Loucy (cell line): Measurements from ENCODE around the gene RSPO4.

ENCODE experiments used
- H2AFZ ChIP-seq: fragments of 200-600 bp; sonication (generic); 2 replicates; pipeline ENCODE4 v1.6.0; 2016; ENCODE audit warnings: antibody characterized with exemption, mild to moderate bottlenecking, low read length, moderate library complexity
- H3F3A ChIP-seq: fragments of 200-600 bp; 2 replicates; pipeline ENCODE4 v1.6.0; 2016; ENCODE audit warnings: antibody characterized with exemption, low read depth, mild to moderate bottlenecking
- H3K27me3 ChIP-seq: fragments of 200-600 bp; sonication (generic); 2 replicates; pipeline ENCODE4 v1.6.1; 2014; ENCODE audit warnings: low read length, mild to moderate bottlenecking; ENCODE audit not compliant: insufficient read depth, poor library complexity, severe bottlenecking
- H3K36me3 ChIP-seq: fragments of 200-600 bp; sonication (generic); 2 replicates; pipeline ENCODE4 v1.6.1; 2016; ENCODE audit warnings: low read length; ENCODE audit not compliant: insufficient read depth
- H3K4me1 ChIP-seq: fragments of 200-600 bp; sonication (generic); 2 replicates; pipeline ENCODE4 v1.5.1; 2014; ENCODE audit warnings: low read length, mild to moderate bottlenecking; ENCODE audit not compliant: insufficient read depth, poor library complexity, severe bottlenecking
- H3K4me2 ChIP-seq: fragments of 200-600 bp; sonication (generic); 2 replicates; pipeline ENCODE4 v1.6.0; 2014; ENCODE audit warnings: antibody characterized with exemption, low read length, low read depth, mild to moderate bottlenecking; ENCODE audit not compliant: poor library complexity, severe bottlenecking
- H3K4me3 ChIP-seq: fragments of 200-600 bp; sonication (generic); 2 replicates; pipeline ENCODE4 v1.5.1; 2014; ENCODE audit warnings: low read length, mild to moderate bottlenecking, mixed read lengths; ENCODE audit not compliant: poor library complexity, severe bottlenecking
- H3K79me2 ChIP-seq: fragments of 200-600 bp; sonication (generic); 2 replicates; pipeline ENCODE4 v1.6.1; 2014; ENCODE audit warnings: low read length; ENCODE audit not compliant: insufficient read depth
- H3K9ac ChIP-seq: fragments of 200-600 bp; sonication (generic); 2 replicates; pipeline ENCODE4 v1.6.0; 2014; ENCODE audit warnings: mild to moderate bottlenecking, low read depth, low read length, moderate library complexity; ENCODE audit not compliant: poor library complexity, severe bottlenecking
- H3K9me2 ChIP-seq: fragments of 200-600 bp; sonication (generic); replicated peaks from 2 replicates; pipeline ENCODE4 v1.6.1; 2016; ENCODE audit warnings: low read depth, low read length, mixed read lengths
- H3K9me3 ChIP-seq: fragments of 200-600 bp; sonication (generic); 2 replicates; pipeline ENCODE4 v1.6.1; 2014; ENCODE audit warnings: mild to moderate bottlenecking, antibody characterized with exemption, low read length, low read depth; ENCODE audit not compliant: insufficient read depth
- H4K20me1 ChIP-seq: fragments of 200-600 bp; sonication (generic); 2 replicates; pipeline ENCODE4 v1.6.0; 2014; ENCODE audit warnings: antibody characterized with exemption, low read length, mild to moderate bottlenecking; ENCODE audit not compliant: insufficient read depth, poor library complexity, severe bottlenecking
- CTCF ChIP-seq: fragments of 200-600 bp; sonication (generic); conservative IDR thresholded peaks from 2 replicates; pipeline ENCODE4 v1.5.1; 2014; ENCODE audit warnings: mild to moderate bottlenecking, antibody characterized with exemption, low read length
- EZH2phosphoT487 ChIP-seq: fragments of 200-600 bp; IDR thresholded peaks from 2 replicates; pipeline ENCODE4 v1.6.1; 2018; ENCODE audit warnings: antibody characterized with exemption, mild to moderate bottlenecking, moderate library complexity, borderline replicate concordance

RSPO4 gene

GRCh38 chr20:917416-917815 lies 84.7 kb downstream of the RSPO4 start:
- H3K4me2 ChIP-seq = no peak overlapping the region
- no peak for TF ChIP-seq CTCF
- TF ChIP-seq EZH2phosphoT487 = no peak
- no peaks in the 10 kb centered on the region for H3K9me2 ChIP-seq
- H3K4me3 ChIP-seq = no peak overlapping the region
- no peaks in the 10 kb centered on the region for H3F3A ChIP-seq
- H4K20me1 ChIP-seq = no peaks in the 10 kb centered on the region
- H3K79me2 ChIP-seq = no peaks in the 10 kb centered on the region
- H3K9me3 ChIP-seq = no peaks in the 10 kb centered on the region
- no peaks in the 10 kb centered on the region for H3K27me3 ChIP-seq
- no peaks in the 10 kb centered on the region for H3K4me1 ChIP-seq
- no peak overlapping the region for H2AFZ ChIP-seq
- no peaks in the 10 kb centered on the region for H3K36me3 ChIP-seq
- no peak overlapping the region for H3K9ac ChIP-seq

GRCh38 chr20:916825-917224 lies 85.3 kb downstream of the RSPO4 start:
- no peaks in the 10 kb centered on the region for H3K4me1 ChIP-seq
- no peaks in the 10 kb centered on the region for H3F3A ChIP-seq
- no peak overlapping the region for H3K4me3 ChIP-seq
- no peak overlapping the region for H2AFZ ChIP-seq
- H3K27me3 ChIP-seq = no peaks in the 10 kb centered on the region
- TF ChIP-seq EZH2phosphoT487 (no peak), CTCF (no peak)
- no peaks in the 10 kb centered on the region for H3K36me3 ChIP-seq
- no peaks in the 10 kb centered on the region for H3K9me2 ChIP-seq
- H3K9ac ChIP-seq = no peak overlapping the region
- no peak overlapping the region for H3K4me2 ChIP-seq
- no peaks in the 10 kb centered on the region for H3K79me2 ChIP-seq
- no peaks in the 10 kb centered on the region for H3K9me3 ChIP-seq
- no peaks in the 10 kb centered on the region for H4K20me1 ChIP-seq

GRCh38 chr20:916125-916799 lies 85.8 kb downstream of the RSPO4 start, which contains the start of gene ANGPT4:
Gene ANGPT4 (minus strand): TSS chr20:916334. CDS start chr20:916214, 120 bp downstream.
- no peak within 1 kb of the TSS for H3K4me2 ChIP-seq
- H2AFZ ChIP-seq = no peak within 1 kb of the TSS

More at GRCh38 chr20:916125-916799, 85.8 kb downstream of the RSPO4 start, which contains the start of gene ANGPT4:
- H3K79me2 ChIP-seq = no peaks in the 10 kb centered on the region
- no peak for TF ChIP-seq EZH2phosphoT487
- TF ChIP-seq CTCF = no peak
- no peaks in the 10 kb centered on the region for H3F3A ChIP-seq
- no peaks in the 10 kb centered on the region for H3K9me3 ChIP-seq
- no peaks in the 10 kb centered on the region for H3K9me2 ChIP-seq
- H3K4me3 ChIP-seq = no peak within 1 kb of the TSS
- H3K4me1 ChIP-seq = no peaks in the 10 kb centered on the region
- no peaks in the 10 kb centered on the region for H3K36me3 ChIP-seq
- H3K9ac ChIP-seq = no peak within 1 kb of the TSS
- H3K27me3 ChIP-seq = no peaks in the 10 kb centered on the region
- no peaks in the 10 kb centered on the region for H4K20me1 ChIP-seq
